K562 (cell line): ENCODE results near the gene CST5. TPM values are rescaled to one million over a fixed set of nuclear protein-coding genes. Genes with fewer than 3 reads are reported as not detected.
"Not testable (repeated sequence)": the region's sequence is repeated elsewhere in the genome, so short reads cannot be mapped to it uniquely, and the experiment has no call there.

Experiments used
- ATAC-seq: fragments of 200-7000 bp; cut with Tn5 transposase; 3 replicates; pipeline ENCODE4 v1.9.1; 2020; ENCODE audit warnings: moderate library complexity
- BruUV-seq: library from RNA; stranded (reverse); fragments of 400-500 nt; replicated peaks from 2 replicates; lab custom pipeline; 2021; lab: Mats Ljungman, UMichigan
- CTCF ChIA-PET: fragments of 300-600 bp; formaldehyde crosslinking; extraction: SDS; loops from one replicate; lab custom pipeline; 2021; ENCODE audit warnings: low intra/inter-chr PET ratio; lab: Yijun Ruan, JAX
- POLR2A ChIA-PET: fragments of 300-600, 350-650 bp; sonication (Branson Sonifier 250); formaldehyde crosslinking; extraction: SDS; loops from one replicate; lab custom pipeline; 2021; ENCODE audit warnings: antibody characterized with exemption, inconsistent platforms; lab: Yijun Ruan, JAX
- DNase-seq, 4 experiments: peaks; one replicate each; pipeline versions ENCODE4 v3.0.0 to v3.0.0-alpha.2; 2011 to 2018; ENCODE audit warnings: low spot score in 3 of 4, mixed read lengths in 3 of 4; ENCODE audit errors: extremely low read depth in 1 of 4
- FAIRE-seq: peaks from 2 replicates; lab custom pipeline; 2011; peaks lifted over from hg19 to GRCh38; lab: Jason Lieb, UNC
- H2AFZ ChIP-seq: 2 replicates; pipeline ENCODE4 v1.6.0; 2011; ENCODE audit warnings: low read depth, low read length, control low read depth, inconsistent platforms
- H3K27ac ChIP-seq: fragments of 200-600 bp; 3 replicates; pipeline ENCODE4 v1.8.0; 2011; ENCODE audit warnings: low read depth, mild to moderate bottlenecking, control low read depth, inconsistent platforms, low read length, moderate library complexity, mixed read lengths; ENCODE audit errors: extremely low read depth
- H3K27me3 ChIP-seq, 2 experiments: fragments of 300-600 bp in 1 of 2; 2 replicates in 1 of 2; 3 replicates in 1 of 2; pipeline versions ENCODE4 v1.6.0 to v1.8.0; 2011; ENCODE audit warnings: inconsistent platforms in 2 of 2, low read length in 2 of 2, mild to moderate bottlenecking in 1 of 2, mixed read lengths in 1 of 2, moderate library complexity in 1 of 2; ENCODE audit not compliant: control insufficient read depth in 2 of 2, insufficient read depth in 2 of 2
- H3K36me3 ChIP-seq: fragments of 300-600 bp; 3 replicates; pipeline ENCODE4 v1.8.0; 2011; ENCODE audit warnings: mild to moderate bottlenecking, low read length, inconsistent platforms; ENCODE audit not compliant: control insufficient read depth, insufficient read depth
- H3K4me1 ChIP-seq, 2 experiments: fragments of 200-600 bp in 1 of 2; replicated peaks in 1 of 2; 2 replicates in 1 of 2; 3 replicates in 1 of 2; pipeline versions ENCODE4 v1.5.1 to v1.8.0; 2011; ENCODE audit warnings: inconsistent platforms in 2 of 2, low read length in 2 of 2, mild to moderate bottlenecking in 1 of 2, mixed read lengths in 1 of 2, moderate library complexity in 1 of 2; ENCODE audit not compliant: control insufficient read depth in 2 of 2, insufficient read depth in 2 of 2
- H3K4me2 ChIP-seq: 2 replicates; pipeline ENCODE4 v1.6.1; 2011; ENCODE audit warnings: low read length, control low read depth, inconsistent platforms, mixed read lengths; ENCODE audit not compliant: insufficient read depth
- H3K4me3 ChIP-seq: fragments of 200-600 bp; sonication (generic), shearing (Covaris generic); 2 replicates; pipeline ENCODE4 v1.5.1; 2016; ENCODE audit warnings: control low read depth, inconsistent platforms
- H3K79me2 ChIP-seq: fragments of 200-600 bp; 3 replicates; pipeline ENCODE4 v1.8.0; 2011; ENCODE audit warnings: low read length, inconsistent platforms; ENCODE audit not compliant: control insufficient read depth, insufficient read depth
- H3K9ac ChIP-seq, 2 experiments: 2 replicates each; pipeline versions ENCODE4 v1.6.0 to v1.6.1; 2011; ENCODE audit warnings: low read depth in 2 of 2, low read length in 2 of 2, control low read depth in 1 of 2, inconsistent platforms in 1 of 2, mild to moderate bottlenecking in 1 of 2, mixed read lengths in 1 of 2; ENCODE audit not compliant: insufficient read depth in 1 of 2
- H3K9me1 ChIP-seq: one replicate; pipeline ENCODE4 v1.6.0; 2011; ENCODE audit warnings: inconsistent platforms, mild to moderate bottlenecking, low read length, moderate library complexity; ENCODE audit not compliant: control insufficient read depth, insufficient read depth
- H3K9me3 ChIP-seq: replicated peaks from 2 replicates; pipeline ENCODE4 v1.5.1; 2011; ENCODE audit warnings: low read depth, low read length, inconsistent platforms; ENCODE audit not compliant: control insufficient read depth, insufficient read depth
- H4K20me1 ChIP-seq: replicated peaks from 2 replicates; pipeline ENCODE4 v1.6.1; 2011; ENCODE audit warnings: low read length, inconsistent platforms, mixed read lengths; ENCODE audit not compliant: control insufficient read depth, insufficient read depth
- MIER1 ChIP-seq: fragments of 450-650 bp; IDR thresholded peaks from 2 replicates; pipeline ENCODE4 v1.6.1; 2016; ENCODE audit warnings: antibody characterized with exemption, mild to moderate bottlenecking, low read depth
- WGBS: fragments of 100-300 bp; shearing (Covaris generic); methylation state at CpG from one replicate; pipeline ENCODE4 v1.1.6; 2016; ENCODE audit warnings: low coverage, mixed read lengths; ENCODE audit not compliant: insufficient coverage; ENCODE audit errors: missing lambda C conversion rate; 5-methylcytosine and 5-hydroxymethylcytosine counted together
- in situ Hi-C: fragments of 300-500 bp; cut with MboI; formaldehyde crosslinking; loops from 4 replicates; pipeline ENCODE4 v1.15.0; 2018; ENCODE audit warnings: inconsistent platforms, mixed read lengths
- intact Hi-C: fragments of 100-400 bp; cut with micrococcal nuclease; formaldehyde crosslinking; loops from 2 replicates; pipeline ENCODE4 v1.14.2; 2022
- polyA plus RNA-seq, 8 experiments: library from polyadenylated mRNA; depleted of rRNA in 4 of 8; stranded (reverse) in 5 of 8; unstranded in 3 of 8; fragments of >200 nt; fragmentation: Nextera tagmentation in 2 of 8; fragmentation: Illumina TruSeq in 1 of 8; extraction: Ambion mirVana in 2 of 8; extraction: Trizol in 1 of 8; gene quantifications; 2 replicates each; pipeline versions ENCODE4 v1.2.1 to v1.2.3, GENCODE V29; 2011 to 2014; ENCODE audit warnings: inconsistent platforms in 1 of 8, missing spikeins in 1 of 8
- total RNA-seq, 7 experiments: library from RNA; depleted of rRNA in 6 of 7; stranded (reverse); fragments of >200 nt in 6 of 7; fragmentation: Illumina TruSeq in 2 of 7; extraction: Trizol in 2 of 7; gene quantifications; 2 replicates each; pipeline versions ENCODE4 v1.2.1 to v1.2.3, GENCODE V29; 2011 to 2021; ENCODE audit warnings: low replicate concordance in 1 of 7

CST5 gene
- total and polyA plus RNA-seq, 9 of the 15 experiments (the other 6 are each of a cell fraction or from before 2014, with no cell fraction given): not detected

DNA sequence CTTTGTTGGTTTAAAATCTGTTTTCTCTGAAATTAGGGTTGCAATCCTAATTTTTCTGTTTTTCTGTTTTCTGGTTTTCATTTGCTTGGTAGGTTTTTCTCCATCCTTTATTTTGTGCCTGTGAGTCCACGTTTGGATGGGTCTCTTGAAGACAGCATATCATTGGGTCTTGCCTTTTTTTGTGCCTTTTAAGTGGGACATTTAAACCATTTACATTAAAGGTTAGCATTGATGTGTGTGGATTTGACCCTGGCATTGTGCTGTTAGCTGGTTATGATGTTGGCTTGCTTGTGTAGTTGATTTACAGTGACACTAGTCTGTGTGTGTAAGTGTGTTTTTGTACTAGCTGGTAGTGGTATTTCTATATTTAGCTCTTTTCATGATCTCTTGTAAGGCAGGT, 28.0 kb upstream of the CST5 start:
- H3K4me2 ChIP-seq: no peak overlapping the region
- FAIRE-seq (no peak), DNase-seq (no peak), ATAC-seq (no peak)
- 0% methylated on average over 1 of the region's 1 CpG for WGBS
- POLR2A ChIA-PET: interaction anchor here (1.0 kb wide), 1 partner anchor 10 kb away, joined by 5 read pairs; no protein-coding TSS in a partner anchor
- no peak overlapping the region for H3K27ac ChIP-seq
- H3K27me3 ChIP-seq: no peaks in the 10 kb centered on the region
- TF ChIP-seq MIER1: no peak
- in situ Hi-C loops (no loop called here), intact Hi-C loops (no loop called here)
- H3K9me1 ChIP-seq: no peaks in the 10 kb centered on the region
- H3K9me3 ChIP-seq: no peaks in the 10 kb centered on the region
- H3K36me3 ChIP-seq: no peaks in the 10 kb centered on the region
- BruUV-seq: no TSS peak
- H2AFZ ChIP-seq: no peak overlapping the region
- no peaks in the 10 kb centered on the region for H3K79me2 ChIP-seq
- H3K9ac ChIP-seq: no peak overlapping the region
- no peak overlapping the region for H3K4me3 ChIP-seq
- CTCF ChIA-PET: no interaction called here
- no peaks in the 10 kb centered on the region for H4K20me1 ChIP-seq
- H3K4me1 ChIP-seq: no peaks in the 10 kb centered on the region

DNA sequence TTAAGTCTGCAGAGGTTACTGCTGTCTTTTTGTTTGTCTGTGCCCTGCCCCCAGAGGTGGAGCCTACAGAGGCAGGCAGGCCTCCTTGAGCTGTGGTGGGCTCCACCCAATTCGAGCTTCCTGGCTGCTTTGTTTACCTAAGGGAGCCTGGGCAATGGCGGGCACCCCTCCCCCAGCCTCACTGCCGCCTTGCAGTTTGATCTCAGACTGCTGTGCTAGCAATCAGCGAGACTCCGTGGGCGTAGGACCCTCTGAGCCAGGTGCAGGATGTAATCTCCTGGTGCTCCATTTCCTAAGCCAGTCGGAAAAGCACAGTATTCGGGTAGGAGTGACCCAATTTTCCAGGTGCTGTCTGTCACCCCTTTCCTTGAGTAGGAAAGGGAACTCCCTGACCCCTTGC, 22.8 kb upstream of the CST5 start:
- H3K9ac ChIP-seq, intact Hi-C loops, DNase-seq, H3K27me3 ChIP-seq, FAIRE-seq, BruUV-seq, ATAC-seq, H3K4me1 ChIP-seq, H3K9me1 ChIP-seq, CTCF ChIA-PET, H3K36me3 ChIP-seq, H3K9me3 ChIP-seq, in situ Hi-C loops, H3K27ac ChIP-seq, H3K4me3 ChIP-seq, H4K20me1 ChIP-seq, H3K4me2 ChIP-seq, H3K79me2 ChIP-seq, POLR2A ChIA-PET, H2AFZ ChIP-seq: not testable (repeated sequence)
- WGBS: no CpG with 5 or more reads among the region's 8 CpGs

DNA sequence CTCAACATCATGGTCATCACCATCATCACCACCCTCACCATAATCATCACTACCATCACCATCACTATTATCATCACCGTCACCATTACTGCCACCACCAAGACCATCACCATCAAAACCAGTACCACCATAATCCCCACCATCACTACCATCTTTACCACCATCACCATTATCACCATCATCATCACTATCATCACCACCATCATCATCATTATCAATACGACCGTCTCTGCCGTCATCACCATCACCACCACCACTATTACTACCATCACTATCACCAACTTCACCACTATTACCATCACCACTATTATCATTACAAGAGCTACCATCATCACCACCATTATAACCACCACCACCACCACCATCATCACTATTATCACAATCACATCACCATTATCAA, 11.3 kb upstream of the CST5 start:
- WGBS: 0% methylated on average over 4 of the region's 4 CpGs
- H3K4me3 ChIP-seq, H3K9ac ChIP-seq, H2AFZ ChIP-seq, intact Hi-C loops, H3K4me1 ChIP-seq, in situ Hi-C loops, BruUV-seq, FAIRE-seq, POLR2A ChIA-PET, DNase-seq, H3K79me2 ChIP-seq, H3K27ac ChIP-seq, ATAC-seq, H3K9me3 ChIP-seq, H3K36me3 ChIP-seq, H3K27me3 ChIP-seq, H3K9me1 ChIP-seq, H4K20me1 ChIP-seq, H3K4me2 ChIP-seq: not testable (repeated sequence)
- CTCF ChIA-PET: interaction anchor here (1.6 kb wide), 1 partner anchor 105 kb away, joined by 3 read pairs; no protein-coding TSS in a partner anchor
